Middle frontal gyrus (tissue), 1 donor: ENCODE data around the gene TMC7.
"Not testable (repeated sequence)": the region's sequence is repeated elsewhere in the genome, so short reads cannot be mapped to it uniquely, and the experiment has no call there.

Source experiments
- DNase-seq: peaks from one replicate; pipeline ENCODE4 v3.0.0-alpha.2; 2015; ENCODE audit warnings: low spot score; ENCODE audit errors: extremely low spot score

Gene TMC7

GRCh38 chr16:18979936-18980335 is 3.8 kb upstream of the TMC7 start:
- no peak for DNase-seq

GRCh38 chr16:18984435-18985005 is 786 bp downstream of the TMC7 start:
- DNase-seq: peak; percentile 15

GRCh38 chr16:18985256-18985655 is 1.5 kb downstream of the TMC7 start:
- not testable (repeated sequence) for DNase-seq

- not testable (repeated sequence) for DNase-seq
Measured at GRCh38 chr16:18991731-18992130, 8.0 kb downstream of the TMC7 start.

- DNase-seq: not testable (repeated sequence)
Measured at GRCh38 chr16:18993531-18993930, 9.8 kb downstream of the TMC7 start.

GRCh38 chr16:18994181-18994580 is 10.4 kb downstream of the TMC7 start:
- not testable (repeated sequence) for DNase-seq

- DNase-seq: not testable (repeated sequence)
Measured at GRCh38 chr16:18995406-18995805, 11.7 kb downstream of the TMC7 start.

- not testable (repeated sequence) for DNase-seq
Measured at GRCh38 chr16:18996536-18996935, 12.8 kb downstream of the TMC7 start.

- not testable (repeated sequence) for DNase-seq
Measured at GRCh38 chr16:18997001-18997400, 13.3 kb downstream of the TMC7 start.

GRCh38 chr16:18999045-18999393 is 15.3 kb downstream of the TMC7 start:
- DNase-seq: no peak

- peak; percentile 4 for DNase-seq
Measured at GRCh38 chr16:19001788-19002187, 18.1 kb downstream of the TMC7 start.

GRCh38 chr16:19003935-19004334 is 20.2 kb downstream of the TMC7 start:
- no peak for DNase-seq

- DNase-seq: peak; percentile 75
Measured at GRCh38 chr16:19005561-19006445, 22.1 kb downstream of the TMC7 start.

GRCh38 chr16:19006446-19007315 is 22.9 kb downstream of the TMC7 start:
- DNase-seq: no peak

GRCh38 chr16:19008245-19009169 is 24.8 kb downstream of the TMC7 start:
- no peak for DNase-seq

GRCh38 chr16:19011169-19011731 is 27.5 kb downstream of the TMC7 start:
- DNase-seq: no peak

GRCh38 chr16:19014461-19014860 is 30.7 kb downstream of the TMC7 start:
- DNase-seq: no peak

GRCh38 chr16:19017179-19017578 is 33.4 kb downstream of the TMC7 start:
- no peak for DNase-seq

- DNase-seq: no peak
Measured at GRCh38 chr16:19020689-19021088, 37.0 kb downstream of the TMC7 start.

- no peak for DNase-seq
Measured at GRCh38 chr16:19021747-19022146, 38.0 kb downstream of the TMC7 start.
